Cerebellar cortex (tissue), 1 donor: ENCODE data around the gene COL23A1.
"Not testable (repeated sequence)": the region's sequence is repeated elsewhere in the genome, so short reads cannot be mapped to it uniquely, and the experiment has no call there.

Experiments used
- DNase-seq: peaks from one replicate; pipeline ENCODE4 v3.0.0-alpha.2; 2015; ENCODE audit warnings: low spot score

COL23A1 gene

GRCh38 chr5:178504340-178504960 is 85.7 kb downstream of the COL23A1 start:
- DNase-seq = no peak

DNA sequence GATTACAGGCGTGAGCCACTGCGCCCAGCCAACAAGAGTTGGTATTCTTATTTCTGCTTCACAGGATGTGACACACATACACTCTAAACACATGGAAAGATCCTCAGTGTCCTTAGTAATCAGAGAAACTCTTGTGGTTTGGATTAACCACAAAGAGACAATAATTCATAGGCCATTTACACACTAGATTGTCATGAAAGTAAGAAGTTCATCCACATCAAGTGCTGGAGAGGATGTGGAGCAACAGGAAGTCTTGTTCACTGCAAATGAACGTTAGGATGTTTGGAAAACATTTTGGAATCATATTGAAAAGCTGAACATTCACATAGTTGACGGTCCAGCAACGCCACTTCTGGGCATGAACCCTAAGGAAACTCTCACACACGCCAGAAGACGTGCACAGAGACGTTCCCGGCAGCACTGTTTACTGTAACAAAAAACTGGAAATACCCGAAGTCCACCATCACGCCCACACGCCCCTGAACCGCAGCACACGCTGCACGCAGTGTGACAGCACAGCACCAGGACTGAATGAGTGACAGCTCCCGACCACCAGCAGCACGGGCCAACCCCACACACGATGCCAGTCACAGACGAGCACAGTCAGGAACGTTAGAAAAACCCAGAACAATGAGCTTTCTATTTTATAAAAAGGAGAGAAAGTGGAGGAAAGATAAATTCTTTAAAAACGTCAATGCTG is 87.6 kb downstream of the COL23A1 start:
- no peak for DNase-seq

GRCh38 chr5:178499352-178499751 is 90.8 kb downstream of the COL23A1 start:
- no peak for DNase-seq

GRCh38 chr5:178496642-178497041 is 93.6 kb downstream of the COL23A1 start:
- no peak for DNase-seq

GRCh38 chr5:178496214-178496613 is 94.0 kb downstream of the COL23A1 start:
- DNase-seq = no peak

DNA sequence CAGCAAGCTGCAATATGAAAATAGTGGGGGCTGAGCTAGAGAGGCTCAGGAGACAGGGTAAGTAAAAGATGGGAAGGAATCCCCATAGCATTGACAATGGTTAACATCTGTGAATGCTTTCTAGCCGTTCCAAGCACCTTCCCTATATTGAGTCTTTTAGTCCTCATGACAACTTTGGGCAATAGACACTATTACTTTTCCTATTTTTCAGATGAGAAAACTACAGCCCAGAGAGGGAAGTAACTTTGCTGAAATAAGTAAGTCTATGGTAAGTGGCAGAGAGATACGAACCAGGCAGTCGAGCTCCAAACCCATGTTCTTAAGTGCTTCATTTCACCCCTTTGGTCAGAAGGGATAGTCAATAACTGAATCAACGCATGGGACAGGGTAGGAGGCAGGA is 94.5 kb downstream of the COL23A1 start:
- DNase-seq = no peak

DNA sequence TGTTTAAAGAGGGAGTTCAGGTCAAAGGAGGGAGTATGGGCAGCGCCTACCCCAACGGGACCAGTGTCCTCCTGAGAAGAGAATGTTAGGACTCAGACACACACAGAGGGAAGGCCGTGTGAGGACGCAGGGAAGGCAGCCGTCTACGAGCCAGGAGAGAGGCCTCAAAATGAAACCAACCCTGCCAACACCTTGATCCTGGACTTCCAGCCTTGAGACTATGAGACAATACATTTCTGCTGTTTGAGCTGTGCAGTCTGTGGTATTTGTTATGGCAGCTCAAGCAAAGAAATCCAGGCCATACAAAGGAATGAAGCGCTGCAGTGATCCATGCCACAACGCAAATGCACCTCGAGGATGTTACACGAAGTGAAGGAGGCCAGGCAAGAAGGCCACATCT is 97.9 kb downstream of the COL23A1 start:
- DNase-seq = no peak

- DNase-seq = no peak
Measured at GRCh38 chr5:178490935-178491652, 99.1 kb downstream of the COL23A1 start.

GRCh38 chr5:178489271-178489976 is 100.8 kb downstream of the COL23A1 start:
- no peak for DNase-seq

DNA sequence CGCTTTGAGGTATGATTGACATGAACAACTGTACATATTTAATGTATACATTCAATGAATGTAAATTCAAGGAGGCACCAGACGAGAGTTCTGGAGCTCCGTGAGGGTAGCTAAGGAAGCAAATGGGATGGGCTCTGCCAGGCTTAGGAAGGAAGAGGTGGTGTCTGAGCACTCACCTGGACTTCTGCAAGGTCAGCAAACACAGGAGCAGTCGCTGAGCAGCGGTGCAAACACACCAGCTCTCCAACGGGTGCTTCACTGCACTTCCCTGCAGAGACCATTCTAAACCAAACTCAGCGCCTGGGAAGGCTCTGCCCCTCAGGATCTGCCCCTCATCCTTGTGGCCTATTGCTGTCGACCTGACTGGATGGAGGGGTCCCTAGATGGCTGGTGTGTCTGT is 101.5 kb downstream of the COL23A1 start:
- DNase-seq = no peak

DNA sequence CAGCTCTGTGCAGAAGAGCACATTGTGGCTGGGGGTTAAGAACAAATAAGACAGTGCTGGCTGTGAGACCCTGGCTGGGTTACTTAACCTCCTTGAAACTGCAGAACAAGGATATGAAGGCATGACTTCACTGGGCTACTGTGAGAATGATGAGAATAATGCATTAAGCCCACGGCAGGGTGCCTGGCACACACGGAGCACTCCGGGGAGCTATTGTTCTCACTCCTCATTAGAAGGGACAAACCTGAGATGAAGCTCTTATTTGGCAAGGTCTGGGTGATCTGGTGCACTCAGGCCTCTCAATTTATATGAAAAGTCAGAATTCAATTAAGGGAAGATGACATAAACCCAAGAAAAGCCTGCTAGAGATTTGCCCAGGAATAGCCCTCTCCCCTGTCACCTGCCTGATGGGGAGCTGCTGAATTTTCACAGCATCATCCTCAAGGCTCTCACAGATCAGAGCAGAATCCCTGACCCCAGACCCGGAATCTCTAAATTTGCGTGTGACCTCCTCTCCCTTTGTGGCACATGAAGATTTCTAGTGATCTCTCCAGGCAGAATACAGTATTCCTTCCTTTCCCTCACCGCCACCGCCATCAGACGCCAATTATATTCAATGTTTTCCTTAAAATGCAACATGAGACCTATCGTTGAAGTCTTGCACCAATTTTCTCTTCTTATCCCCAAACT is 102.1 kb downstream of the COL23A1 start:
- DNase-seq = no peak

GRCh38 chr5:178486878-178487512 is 103.2 kb downstream of the COL23A1 start:
- DNase-seq = not testable (repeated sequence)

DNA sequence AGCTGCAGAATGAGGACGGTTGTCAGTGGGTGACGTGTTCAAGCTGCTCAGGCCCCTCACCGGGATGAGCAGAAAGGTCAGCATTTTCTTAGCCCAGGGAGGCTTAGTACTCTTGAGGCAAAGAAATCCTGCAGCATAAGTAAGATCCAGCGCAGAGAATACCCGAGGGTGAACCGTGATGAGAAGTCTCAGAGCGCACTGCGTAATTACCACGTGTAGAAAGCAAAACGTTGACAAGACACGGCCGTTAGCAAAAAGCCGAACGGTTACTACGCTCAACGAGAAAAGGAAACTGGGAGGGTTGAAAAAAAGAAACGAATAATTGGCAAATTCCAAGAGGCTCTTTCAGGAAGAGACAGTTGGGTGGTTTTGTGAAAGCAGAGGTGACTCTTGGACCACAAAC is 104.0 kb downstream of the COL23A1 start:
- DNase-seq = no peak

- DNase-seq = no peak
Measured at GRCh38 chr5:178483620-178484019, 106.6 kb downstream of the COL23A1 start.

DNA sequence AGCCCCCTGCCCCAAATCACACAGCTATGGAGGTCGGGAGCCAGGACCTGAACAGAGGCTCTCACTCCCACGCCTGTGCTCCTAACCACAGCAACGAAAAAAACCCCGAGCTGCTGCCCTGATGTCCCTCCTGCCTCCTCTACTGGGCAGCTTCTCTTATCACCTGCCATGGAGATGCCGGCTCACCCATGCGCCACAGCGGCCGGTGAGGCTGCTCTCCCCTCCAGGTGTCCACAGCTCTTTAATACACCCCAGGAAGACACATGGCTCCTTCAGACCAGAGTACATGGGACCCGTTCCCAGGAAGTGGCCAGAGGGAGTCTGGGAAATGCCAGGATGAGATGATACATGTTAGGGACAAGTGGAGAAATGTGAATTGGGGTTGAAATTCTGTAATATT is 110.9 kb downstream of the COL23A1 start:
- no peak for DNase-seq

GRCh38 chr5:178478370-178478769 is 111.8 kb downstream of the COL23A1 start:
- DNase-seq = no peak

DNA sequence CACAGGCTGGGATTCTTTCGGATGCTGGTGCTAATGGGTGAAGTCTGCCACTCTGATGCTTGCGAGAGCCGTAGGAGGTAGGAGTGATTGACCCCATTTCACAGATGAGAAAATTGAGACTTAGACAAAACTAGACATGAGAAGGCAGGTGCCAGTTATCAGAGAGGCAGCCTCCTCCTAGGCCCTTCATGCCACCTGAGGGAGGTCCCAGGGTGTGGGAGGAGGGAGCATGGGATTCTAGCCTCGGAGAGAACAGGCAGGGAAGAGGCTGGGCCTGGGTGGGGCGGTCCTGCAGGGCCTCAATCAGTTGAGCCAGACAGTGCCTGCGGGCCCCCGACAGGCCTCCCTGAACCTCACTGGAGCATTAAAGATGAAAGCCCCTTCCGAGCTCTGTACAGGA is 112.4 kb downstream of the COL23A1 start:
- no peak for DNase-seq

GRCh38 chr5:178476972-178477754 is 113.0 kb downstream of the COL23A1 start:
- DNase-seq = no peak

DNA sequence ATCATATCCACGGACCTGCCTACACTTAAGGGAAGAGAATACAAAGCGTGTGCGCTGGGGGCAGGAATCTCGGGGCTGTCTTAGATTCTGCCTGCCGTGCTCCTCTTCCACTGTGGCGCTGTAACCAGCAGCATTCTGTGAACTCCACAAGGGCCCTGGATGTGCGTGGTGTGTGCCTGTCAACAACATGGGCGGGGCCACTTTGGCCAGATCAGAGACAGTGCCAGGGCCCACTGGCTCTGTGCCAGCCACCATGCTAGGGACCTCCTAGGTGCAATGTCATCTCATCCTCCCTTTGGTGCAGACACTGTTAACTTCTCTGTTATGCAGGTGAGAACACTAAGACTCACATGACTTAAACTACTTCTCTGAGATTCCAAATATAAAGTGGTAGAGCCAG is 113.7 kb downstream of the COL23A1 start:
- no peak for DNase-seq

DNA sequence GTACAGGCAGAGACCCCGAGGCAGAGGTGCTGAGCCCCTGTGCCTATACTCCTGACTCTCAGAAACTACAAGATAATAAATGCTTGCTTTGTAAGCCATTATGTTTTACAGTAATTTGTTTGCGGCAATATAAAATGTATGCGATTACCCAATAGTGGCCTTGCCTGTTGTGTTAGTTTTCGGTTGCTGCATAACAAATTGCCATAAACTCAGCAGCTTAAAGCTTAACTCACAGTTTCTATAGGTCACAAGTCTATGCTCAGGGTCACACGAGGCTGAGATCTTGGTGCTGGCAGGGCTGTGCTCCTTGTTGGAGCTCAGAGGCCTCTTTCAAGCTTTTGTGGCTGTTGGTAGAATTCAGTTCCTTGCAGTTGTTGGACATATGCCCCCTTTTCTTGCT is 114.8 kb downstream of the COL23A1 start:
- no peak for DNase-seq
